ENCODE results near the gene TSLP. TPM values are rescaled to one million over a fixed set of nuclear protein-coding genes. Genes with fewer than 3 reads are reported as not detected.

Gene TSLP
- total RNA-seq, 1 donor from 2014 or later = not detected

DNA sequence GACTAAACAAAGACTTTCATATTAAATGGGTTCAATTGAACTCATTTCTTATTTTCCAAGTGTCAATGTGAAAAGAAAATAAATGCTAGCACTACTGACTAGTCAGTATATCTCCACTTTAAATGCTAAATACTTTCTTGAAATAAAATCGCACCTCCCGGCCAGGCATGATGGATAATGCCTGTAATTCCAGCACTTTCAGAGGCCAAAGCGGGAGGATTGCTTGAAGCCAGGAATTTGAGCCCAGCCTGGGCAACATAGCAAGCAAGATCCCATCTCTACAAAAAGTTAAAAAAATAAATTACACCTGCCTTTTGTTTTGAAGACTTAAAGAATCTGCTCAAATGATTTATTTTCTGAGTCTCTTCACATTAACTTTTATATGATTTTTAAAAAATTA lies 55.4 kb downstream of the TSLP start:
- ATAC-seq (ENCODE audit: low read depth) (no peak), DNase-seq (no peak)
- ChIA-PET POLR2A (no interaction called here), CTCF (no interaction called here)
- Mint-ChIP-seq H3K27me3 (no peaks in the 10 kb centered on the region), H3K36me3 (ENCODE audit: low read depth) (peaks cover 57% of the 10 kb centered on the region), H3K4me1 (no peaks in the 10 kb centered on the region), H3K4me3 (no peak overlapping the region), H3K27ac (no peak overlapping the region), H3K9me3 (no peaks in the 10 kb centered on the region)
- intact Hi-C loops (cut with micrococcal nuclease) = no loop called here
- TF ChIP-seq, protein P1, sequence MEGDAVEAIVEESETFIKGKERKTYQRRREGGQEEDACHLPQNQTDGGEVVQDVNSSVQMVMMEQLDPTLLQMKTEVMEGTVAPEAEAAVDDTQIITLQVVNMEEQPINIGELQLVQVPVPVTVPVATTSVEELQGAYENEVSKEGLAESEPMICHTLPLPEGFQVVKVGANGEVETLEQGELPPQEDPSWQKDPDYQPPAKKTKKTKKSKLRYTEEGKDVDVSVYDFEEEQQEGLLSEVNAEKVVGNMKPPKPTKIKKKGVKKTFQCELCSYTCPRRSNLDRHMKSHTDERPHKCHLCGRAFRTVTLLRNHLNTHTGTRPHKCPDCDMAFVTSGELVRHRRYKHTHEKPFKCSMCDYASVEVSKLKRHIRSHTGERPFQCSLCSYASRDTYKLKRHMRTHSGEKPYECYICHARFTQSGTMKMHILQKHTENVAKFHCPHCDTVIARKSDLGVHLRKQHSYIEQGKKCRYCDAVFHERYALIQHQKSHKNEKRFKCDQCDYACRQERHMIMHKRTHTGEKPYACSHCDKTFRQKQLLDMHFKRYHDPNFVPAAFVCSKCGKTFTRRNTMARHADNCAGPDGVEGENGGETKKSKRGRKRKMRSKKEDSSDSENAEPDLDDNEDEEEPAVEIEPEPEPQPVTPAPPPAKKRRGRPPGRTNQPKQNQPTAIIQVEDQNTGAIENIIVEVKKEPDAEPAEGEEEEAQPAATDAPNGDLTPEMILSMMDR (IDR thresholded peaks at IDR 0.05) = no peak

Other genes with a start within 250 kb of the TSLP start
- gene WDR36, start 20.6 kb downstream of the TSLP start, total RNA-seq = 42.6 and 48.6 TPM in 2 replicates
- 5.1 and 6.3 TPM in 2 replicates for gene CAMK4, start 152.7 kb downstream of the TSLP start, total RNA-seq

Measured in activated B cell treated with CpG ODN at 0.5 μM for 24 hours (primary cell).